Astrocyte (in vitro differentiated cells and primary cell): ENCODE results near the gene RLN3. TPM values are rescaled to one million over a fixed set of nuclear protein-coding genes. Genes with fewer than 3 reads are reported as not detected.

ENCODE experiments used
- DNase-seq: peaks from one replicate; pipeline ENCODE4 v3.0.0-alpha.2; 2010; ENCODE audit warnings: low read depth
- FAIRE-seq: peaks from 2 replicates; lab custom pipeline; 2011; peaks lifted over from hg19 to GRCh38; lab: Jason Lieb, UNC
- H2AFZ ChIP-seq: 2 replicates; pipeline ENCODE4 v1.6.0; 2012; ENCODE audit warnings: low read depth, low read length, inconsistent platforms
- H3K27ac ChIP-seq: 2 replicates; pipeline ENCODE4 v1.5.1; 2011; ENCODE audit warnings: low read depth, low read length, inconsistent platforms
- H3K27me3 ChIP-seq: 2 replicates; pipeline ENCODE4 v1.6.0; 2011; ENCODE audit warnings: low read length, inconsistent platforms; ENCODE audit not compliant: insufficient read depth
- H3K36me3 ChIP-seq: 2 replicates; pipeline ENCODE4 v1.5.1; 2011; ENCODE audit warnings: low read length, inconsistent platforms; ENCODE audit not compliant: insufficient read depth
- H3K4me1 ChIP-seq: 2 replicates; pipeline ENCODE4 v1.5.1; 2011; ENCODE audit warnings: low read length, inconsistent platforms; ENCODE audit not compliant: insufficient read depth
- H3K4me2 ChIP-seq: 2 replicates; pipeline ENCODE4 v1.6.0; 2012; ENCODE audit warnings: low read length, inconsistent platforms
- H3K4me3 ChIP-seq: 2 replicates; pipeline ENCODE4 v1.5.1; 2011; ENCODE audit warnings: low read depth, mild to moderate bottlenecking, low read length, inconsistent platforms; ENCODE audit not compliant: insufficient read depth
- H3K79me2 ChIP-seq: 2 replicates; pipeline ENCODE4 v1.6.0; 2012; ENCODE audit warnings: mild to moderate bottlenecking, low read length, inconsistent platforms; ENCODE audit not compliant: insufficient read depth
- H3K9ac ChIP-seq: 2 replicates; pipeline ENCODE4 v1.6.0; 2012; ENCODE audit warnings: mild to moderate bottlenecking, low read length, inconsistent platforms
- H3K9me3 ChIP-seq: 2 replicates; pipeline ENCODE4 v1.5.1; 2012; ENCODE audit warnings: low read depth, mild to moderate bottlenecking, low read length, inconsistent platforms; ENCODE audit not compliant: insufficient read depth
- H4K20me1 ChIP-seq: 2 replicates; pipeline ENCODE4 v1.6.0; 2012; ENCODE audit warnings: low read length, inconsistent platforms; ENCODE audit not compliant: insufficient read depth
- H3K27ac Mint-ChIP-seq: one replicate; pipeline ENCODE4 v1.8.0; 2021; ENCODE audit warnings: mild to moderate bottlenecking, mixed read lengths; ENCODE audit not compliant: unreplicated experiment
- H3K27me3 Mint-ChIP-seq: one replicate; pipeline ENCODE4 v1.8.0; 2021; ENCODE audit warnings: low read depth, mixed read lengths; ENCODE audit not compliant: unreplicated experiment
- H3K36me3 Mint-ChIP-seq: one replicate; pipeline ENCODE4 v1.8.0; 2021; ENCODE audit warnings: low read depth, mixed read lengths; ENCODE audit not compliant: unreplicated experiment
- H3K4me1 Mint-ChIP-seq: one replicate; pipeline ENCODE4 v1.8.0; 2021; ENCODE audit warnings: low read depth, mixed read lengths; ENCODE audit not compliant: unreplicated experiment
- H3K4me3 Mint-ChIP-seq: one replicate; pipeline ENCODE4 v1.8.0; 2021; ENCODE audit warnings: mild to moderate bottlenecking, moderate library complexity, mixed read lengths; ENCODE audit not compliant: unreplicated experiment
- H3K9me3 Mint-ChIP-seq: one replicate; pipeline ENCODE4 v1.8.0; 2021; ENCODE audit warnings: mild to moderate bottlenecking, mixed read lengths; ENCODE audit not compliant: unreplicated experiment
- EZH2 ChIP-seq: IDR thresholded peaks from 2 replicates; pipeline ENCODE4 v1.6.1; 2012; ENCODE audit warnings: mild to moderate bottlenecking, low read length, inconsistent platforms; ENCODE audit not compliant: insufficient read depth
- total RNA-seq: library from RNA; stranded (reverse); gene quantifications from 2 replicates; pipeline ENCODE4 v1.2.1, GENCODE V29; 2021
- TF ChIP-seq, protein P1 (sequence below): IDR thresholded peaks from 2 replicates; pipeline ENCODE4 v1.5.1; 2011; ENCODE audit warnings: low read depth, mild to moderate bottlenecking, inconsistent platforms, low read length, moderate library complexity; ENCODE audit not compliant: insufficient read depth

The RLN3 gene
- total RNA-seq, 1 donor from 2014 or later: not detected

DNA sequence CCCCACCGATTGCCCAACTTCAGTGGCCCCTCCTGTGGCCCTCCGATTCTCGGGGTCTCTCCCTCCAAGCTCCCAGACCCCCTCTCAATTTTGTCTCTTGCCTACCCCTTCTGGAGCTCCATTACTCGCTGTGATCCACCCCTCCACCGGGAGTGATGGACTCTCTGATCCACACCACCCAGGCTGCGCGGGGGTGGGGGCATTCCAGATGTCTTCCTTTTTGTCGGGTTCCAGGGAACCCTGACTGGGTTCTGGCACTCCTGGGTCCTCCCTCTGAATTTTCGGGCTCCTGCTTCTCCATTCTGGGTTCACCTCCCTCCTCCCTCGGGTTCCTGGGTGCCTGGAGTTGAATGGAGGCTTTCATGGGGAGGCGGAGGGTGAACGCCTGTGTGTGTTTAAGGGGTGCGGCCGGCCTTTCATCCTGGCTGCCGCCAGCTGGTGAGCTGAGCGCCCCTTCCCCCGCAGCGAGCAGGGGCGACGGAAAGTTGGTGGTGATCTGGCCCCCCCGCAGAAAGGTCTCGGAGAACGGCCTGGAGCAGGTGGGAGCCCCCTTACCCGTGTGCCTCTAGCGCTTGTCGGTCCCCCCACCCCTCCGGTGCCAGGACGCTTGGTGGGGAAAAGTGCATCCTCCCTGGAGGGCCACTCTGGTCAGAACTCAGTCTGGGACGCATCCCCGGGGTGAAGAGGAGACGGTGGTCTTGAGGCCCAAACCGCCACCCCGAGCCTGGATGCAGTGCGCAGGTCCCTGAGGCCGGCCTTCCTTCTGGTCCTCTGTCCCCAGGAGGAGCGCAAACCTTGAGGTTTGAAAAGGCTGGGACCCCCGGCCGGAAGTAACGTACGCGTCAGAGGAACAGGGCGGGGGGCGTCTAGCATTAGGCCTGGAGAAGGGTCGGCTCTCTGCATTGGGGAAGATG is 46.2 kb downstream of the RLN3 start:
- no peaks in the 10 kb centered on the region for H3K27me3 ChIP-seq
- no peaks in the 10 kb centered on the region for H3K9me3 ChIP-seq
- no peaks in the 10 kb centered on the region for H3K36me3 ChIP-seq
- peak overlapping the region; percentile 82 for H2AFZ ChIP-seq
- H4K20me1 ChIP-seq: no peaks in the 10 kb centered on the region
- Mint-ChIP-seq H3K36me3 (peaks cover 4% of the 10 kb centered on the region), H3K27me3 (peaks cover 8% of the 10 kb centered on the region), H3K27ac (no peak overlapping the region), H3K4me3 (peak overlapping the region; percentile 90), H3K9me3 (peaks cover 1% of the 10 kb centered on the region), H3K4me1 (peaks cover 8% of the 10 kb centered on the region)
- TF ChIP-seq EZH2: no peak
- TF ChIP-seq, protein P1, sequence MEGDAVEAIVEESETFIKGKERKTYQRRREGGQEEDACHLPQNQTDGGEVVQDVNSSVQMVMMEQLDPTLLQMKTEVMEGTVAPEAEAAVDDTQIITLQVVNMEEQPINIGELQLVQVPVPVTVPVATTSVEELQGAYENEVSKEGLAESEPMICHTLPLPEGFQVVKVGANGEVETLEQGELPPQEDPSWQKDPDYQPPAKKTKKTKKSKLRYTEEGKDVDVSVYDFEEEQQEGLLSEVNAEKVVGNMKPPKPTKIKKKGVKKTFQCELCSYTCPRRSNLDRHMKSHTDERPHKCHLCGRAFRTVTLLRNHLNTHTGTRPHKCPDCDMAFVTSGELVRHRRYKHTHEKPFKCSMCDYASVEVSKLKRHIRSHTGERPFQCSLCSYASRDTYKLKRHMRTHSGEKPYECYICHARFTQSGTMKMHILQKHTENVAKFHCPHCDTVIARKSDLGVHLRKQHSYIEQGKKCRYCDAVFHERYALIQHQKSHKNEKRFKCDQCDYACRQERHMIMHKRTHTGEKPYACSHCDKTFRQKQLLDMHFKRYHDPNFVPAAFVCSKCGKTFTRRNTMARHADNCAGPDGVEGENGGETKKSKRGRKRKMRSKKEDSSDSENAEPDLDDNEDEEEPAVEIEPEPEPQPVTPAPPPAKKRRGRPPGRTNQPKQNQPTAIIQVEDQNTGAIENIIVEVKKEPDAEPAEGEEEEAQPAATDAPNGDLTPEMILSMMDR: no peak
- peak overlapping the region; percentile 94 for H3K4me2 ChIP-seq
- FAIRE-seq: no peak
- no peak for DNase-seq
- peak overlapping the region; percentile 65 for H3K9ac ChIP-seq
- H3K4me1 ChIP-seq: peaks cover 19% of the 10 kb centered on the region
- no peaks in the 10 kb centered on the region for H3K79me2 ChIP-seq
- H3K27ac ChIP-seq: no peak overlapping the region
- peak overlapping the region; percentile 59 for H3K4me3 ChIP-seq

DNA sequence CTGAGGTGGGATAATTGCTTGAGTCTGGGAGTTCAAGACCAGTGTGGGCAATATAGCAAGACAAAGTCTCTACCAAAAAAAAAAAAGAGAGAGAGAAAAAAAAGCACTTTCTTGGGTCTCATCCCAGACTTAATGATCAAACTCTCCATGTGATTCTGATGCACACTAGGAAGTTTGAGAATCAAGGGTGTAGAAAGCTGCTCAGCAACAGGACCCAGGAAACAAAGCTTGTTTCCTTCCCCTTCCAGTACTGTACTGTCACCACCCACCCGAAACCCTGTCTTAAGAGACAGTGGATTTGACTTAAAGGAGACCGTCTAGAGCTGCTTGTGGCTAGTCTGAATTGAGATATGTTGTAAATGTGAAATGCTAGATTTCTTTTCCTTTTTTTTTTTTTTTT is 50.5 kb downstream of the RLN3 start:
- Mint-ChIP-seq H3K4me3 (no peak overlapping the region), H3K9me3 (peaks cover 1% of the 10 kb centered on the region)

More for the DNA sequence above, 50.5 kb downstream of the RLN3 start:
- no peak overlapping the region for H3K9ac ChIP-seq
- no peak for TF ChIP-seq EZH2
- TF ChIP-seq, protein P1: no peak
- H3K27me3 ChIP-seq: no peaks in the 10 kb centered on the region
- no peaks in the 10 kb centered on the region for H3K36me3 ChIP-seq
- H4K20me1 ChIP-seq: no peaks in the 10 kb centered on the region
- Mint-ChIP-seq H3K27me3 (no peaks in the 10 kb centered on the region), H3K27ac (no peak overlapping the region), H3K4me1 (peaks cover 8% of the 10 kb centered on the region), H3K36me3 (peaks cover 4% of the 10 kb centered on the region)
- FAIRE-seq (no peak), DNase-seq (no peak)
- no peaks in the 10 kb centered on the region for H3K9me3 ChIP-seq
- no peak overlapping the region for H3K4me3 ChIP-seq
- H3K27ac ChIP-seq: no peak overlapping the region
- H3K4me2 ChIP-seq: no peak overlapping the region
- H3K79me2 ChIP-seq: no peaks in the 10 kb centered on the region
- peaks cover 16% of the 10 kb centered on the region for H3K4me1 ChIP-seq
- no peak overlapping the region for H2AFZ ChIP-seq

Other genes starting within 250 kb of the RLN3 start
- 9.5 and 10.6 TPM in 2 replicates for gene ZSWIM4, start 232.7 kb upstream of the RLN3 start, total RNA-seq
- 1.1 and 2.9 TPM in 2 replicates for gene NANOS3, start 151.0 kb upstream of the RLN3 start, total RNA-seq
- gene BRME1, start 122.0 kb upstream of the RLN3 start, total RNA-seq: 0.68 and 0.91 TPM in 2 replicates
- gene CC2D1A, start 121.9 kb upstream of the RLN3 start, total RNA-seq: 22.6 and 27.3 TPM in 2 replicates
- 3.3 and 3.7 TPM in 2 replicates for gene PODNL1, start 89.7 kb upstream of the RLN3 start, total RNA-seq
- 29.6 and 32.2 TPM in 2 replicates for gene DCAF15, start 75.6 kb upstream of the RLN3 start, total RNA-seq
- gene RFX1, start 21.8 kb upstream of the RLN3 start, total RNA-seq: 11.8 and 13.0 TPM in 2 replicates
- gene IL27RA, start 3.6 kb downstream of the RLN3 start, total RNA-seq: 5.7 and 6.3 TPM in 2 replicates
- gene PALM3, start 33.9 kb downstream of the RLN3 start, total RNA-seq: 1.2 and 1.6 TPM in 2 replicates
- gene MISP3, start 44.6 kb downstream of the RLN3 start, total RNA-seq: 0.70 and 0.79 TPM in 2 replicates
- not detected in 2 replicates for gene C19orf67, start 57.6 kb downstream of the RLN3 start, total RNA-seq
- 36.8 and 41.7 TPM in 2 replicates for gene SAMD1, start 62.6 kb downstream of the RLN3 start, total RNA-seq
- 80.5 and 82.6 TPM in 2 replicates for gene PRKACA, start 89.6 kb downstream of the RLN3 start, total RNA-seq
- 1.1 and 1.9 TPM in 2 replicates for gene ASF1B, start 108.4 kb downstream of the RLN3 start, total RNA-seq
- 40.9 and 48.9 TPM in 2 replicates for gene ADGRL1, start 178.0 kb downstream of the RLN3 start, total RNA-seq